Calu3 (cell line): ENCODE measurements around the gene MRPL24. TPM values are rescaled to one million over a fixed set of nuclear protein-coding genes. Genes with fewer than 3 reads are reported as not detected.
A peak's percentile ranks its signal among the peaks of the same experiment; 100 is the strongest.

Experiments used
- BruUV-seq: library from RNA; stranded (reverse); fragments of 400-500 nt; replicated peaks from 2 replicates; lab custom pipeline; 2021; lab: Mats Ljungman, UMichigan
- CTCF ChIA-PET: fragments of 300-600 bp; sonication (Branson Sonifier 250); formaldehyde crosslinking; loops from one replicate; lab custom pipeline; 2022; ENCODE audit warnings: antibody characterized with exemption; lab: Charles Lee
- DNase-seq: peaks from one replicate; pipeline ENCODE4 v3.0.0; 2022
- H3K27ac Mint-ChIP-seq: one replicate; pipeline ENCODE4 v1.8.0; 2022; ENCODE audit warnings: mixed read lengths; ENCODE audit not compliant: unreplicated experiment
- H3K27me3 Mint-ChIP-seq: one replicate; pipeline ENCODE4 v1.8.0; 2022; ENCODE audit warnings: mixed read lengths; ENCODE audit not compliant: unreplicated experiment
- H3K36me3 Mint-ChIP-seq: one replicate; pipeline ENCODE4 v1.8.0; 2022; ENCODE audit warnings: mild to moderate bottlenecking, moderate library complexity, mixed read lengths; ENCODE audit not compliant: insufficient read depth, unreplicated experiment
- H3K4me1 Mint-ChIP-seq: one replicate; pipeline ENCODE4 v1.8.0; 2022; ENCODE audit warnings: mild to moderate bottlenecking, low read depth, mixed read lengths; ENCODE audit not compliant: unreplicated experiment
- H3K4me3 Mint-ChIP-seq: one replicate; pipeline ENCODE4 v1.8.0; 2022; ENCODE audit warnings: mild to moderate bottlenecking, low read depth, moderate library complexity, mixed read lengths; ENCODE audit not compliant: unreplicated experiment
- H3K9me3 Mint-ChIP-seq: one replicate; pipeline ENCODE4 v1.8.0; 2022; ENCODE audit warnings: low read depth, mixed read lengths; ENCODE audit not compliant: unreplicated experiment
- intact Hi-C: fragments of 100-400 bp; cut with micrococcal nuclease; formaldehyde crosslinking; loops from one replicate; pipeline ENCODE4 v1.10.0; 2022; ENCODE audit not compliant: unreplicated experiment
- total RNA-seq: library from RNA; stranded (reverse); gene quantifications from 2 replicates; pipeline ENCODE4 v1.2.3, GENCODE V29; 2022
- TF ChIP-seq, protein P1 (sequence below): fragments of 200-600 bp; IDR thresholded peaks from one replicate; pipeline ENCODE4 v1.8.0; 2022; ENCODE audit warnings: antibody characterized with exemption; ENCODE audit not compliant: unreplicated experiment

The MRPL24 gene
- total RNA-seq, 1 experiment from 2014 or later, result 138 TPM

DNA sequence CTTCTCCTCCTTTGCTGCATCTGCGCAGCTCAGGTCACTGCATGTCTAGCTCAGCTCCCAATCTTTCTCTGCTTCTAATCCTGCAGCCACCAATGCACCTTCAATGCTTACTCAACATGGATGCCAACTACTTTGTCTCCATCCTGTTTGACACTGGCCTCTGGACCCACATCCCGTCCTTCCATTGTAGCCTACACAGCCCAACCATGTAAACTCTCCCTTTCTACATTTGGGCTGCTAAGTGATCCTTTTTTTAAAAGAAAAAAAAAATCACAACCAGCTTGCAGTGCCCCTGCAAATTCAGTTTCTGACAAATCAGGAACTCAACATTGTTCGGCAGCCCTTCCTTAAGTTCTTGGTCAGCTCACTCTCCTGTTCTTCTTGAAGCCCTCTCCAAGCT lies 26.1 kb downstream of the MRPL24 start:
- Mint-ChIP-seq H3K4me3 (no peak overlapping the region), H3K4me1 (peaks cover 8% of the 10 kb centered on the region), H3K27me3 (no peaks in the 10 kb centered on the region), H3K36me3 (peaks cover 12% of the 10 kb centered on the region), H3K27ac (peak overlapping the region; percentile 8), H3K9me3 (no peaks in the 10 kb centered on the region)
- TF ChIP-seq, protein P1, sequence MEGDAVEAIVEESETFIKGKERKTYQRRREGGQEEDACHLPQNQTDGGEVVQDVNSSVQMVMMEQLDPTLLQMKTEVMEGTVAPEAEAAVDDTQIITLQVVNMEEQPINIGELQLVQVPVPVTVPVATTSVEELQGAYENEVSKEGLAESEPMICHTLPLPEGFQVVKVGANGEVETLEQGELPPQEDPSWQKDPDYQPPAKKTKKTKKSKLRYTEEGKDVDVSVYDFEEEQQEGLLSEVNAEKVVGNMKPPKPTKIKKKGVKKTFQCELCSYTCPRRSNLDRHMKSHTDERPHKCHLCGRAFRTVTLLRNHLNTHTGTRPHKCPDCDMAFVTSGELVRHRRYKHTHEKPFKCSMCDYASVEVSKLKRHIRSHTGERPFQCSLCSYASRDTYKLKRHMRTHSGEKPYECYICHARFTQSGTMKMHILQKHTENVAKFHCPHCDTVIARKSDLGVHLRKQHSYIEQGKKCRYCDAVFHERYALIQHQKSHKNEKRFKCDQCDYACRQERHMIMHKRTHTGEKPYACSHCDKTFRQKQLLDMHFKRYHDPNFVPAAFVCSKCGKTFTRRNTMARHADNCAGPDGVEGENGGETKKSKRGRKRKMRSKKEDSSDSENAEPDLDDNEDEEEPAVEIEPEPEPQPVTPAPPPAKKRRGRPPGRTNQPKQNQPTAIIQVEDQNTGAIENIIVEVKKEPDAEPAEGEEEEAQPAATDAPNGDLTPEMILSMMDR, result no peak
- no TSS peak for BruUV-seq
- CTCF ChIA-PET, result interaction anchor here (0.9 to 1.0 kb wide), 2 partner anchors 26 to 94 kb away, joined by 3 read pairs; no protein-coding TSS in a partner anchor
- intact Hi-C loops, result no loop called here
- no peak for DNase-seq

DNA sequence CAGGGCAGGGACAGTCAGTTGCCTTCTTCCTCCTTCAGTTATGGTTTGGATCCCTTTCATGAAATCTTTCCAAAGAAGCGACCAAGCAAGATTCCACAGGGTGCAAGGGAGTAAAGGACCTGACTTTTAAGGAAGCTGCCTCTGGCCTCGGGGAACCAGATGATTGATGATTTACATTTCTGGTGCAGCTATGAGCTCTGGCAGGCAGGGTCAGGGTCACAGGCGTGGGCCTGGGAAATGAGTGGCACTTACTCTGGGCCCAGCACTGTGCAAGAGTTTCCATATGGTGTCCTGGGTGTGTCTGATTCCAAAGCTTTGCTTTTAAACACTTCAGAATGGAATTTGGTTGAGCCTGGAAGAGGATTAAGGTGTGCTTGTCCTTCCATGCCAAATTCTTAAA lies 28.3 kb downstream of the MRPL24 start:
- Mint-ChIP-seq H3K27me3 (no peaks in the 10 kb centered on the region), H3K36me3 (peaks cover 5% of the 10 kb centered on the region), H3K4me1 (peaks cover 25% of the 10 kb centered on the region), H3K27ac (no peak overlapping the region), H3K9me3 (no peaks in the 10 kb centered on the region), H3K4me3 (no peak overlapping the region)
- no TSS peak for BruUV-seq
- intact Hi-C loops, result no loop called here
- CTCF ChIA-PET, result interaction anchor here (0.6 to 2.0 kb wide), 3 partner anchors 14 to 23 kb away, joined by 3 to 18 read pairs (median 3); no protein-coding TSS in a partner anchor
- no peak for DNase-seq
- TF ChIP-seq, protein P1, result no peak

DNA sequence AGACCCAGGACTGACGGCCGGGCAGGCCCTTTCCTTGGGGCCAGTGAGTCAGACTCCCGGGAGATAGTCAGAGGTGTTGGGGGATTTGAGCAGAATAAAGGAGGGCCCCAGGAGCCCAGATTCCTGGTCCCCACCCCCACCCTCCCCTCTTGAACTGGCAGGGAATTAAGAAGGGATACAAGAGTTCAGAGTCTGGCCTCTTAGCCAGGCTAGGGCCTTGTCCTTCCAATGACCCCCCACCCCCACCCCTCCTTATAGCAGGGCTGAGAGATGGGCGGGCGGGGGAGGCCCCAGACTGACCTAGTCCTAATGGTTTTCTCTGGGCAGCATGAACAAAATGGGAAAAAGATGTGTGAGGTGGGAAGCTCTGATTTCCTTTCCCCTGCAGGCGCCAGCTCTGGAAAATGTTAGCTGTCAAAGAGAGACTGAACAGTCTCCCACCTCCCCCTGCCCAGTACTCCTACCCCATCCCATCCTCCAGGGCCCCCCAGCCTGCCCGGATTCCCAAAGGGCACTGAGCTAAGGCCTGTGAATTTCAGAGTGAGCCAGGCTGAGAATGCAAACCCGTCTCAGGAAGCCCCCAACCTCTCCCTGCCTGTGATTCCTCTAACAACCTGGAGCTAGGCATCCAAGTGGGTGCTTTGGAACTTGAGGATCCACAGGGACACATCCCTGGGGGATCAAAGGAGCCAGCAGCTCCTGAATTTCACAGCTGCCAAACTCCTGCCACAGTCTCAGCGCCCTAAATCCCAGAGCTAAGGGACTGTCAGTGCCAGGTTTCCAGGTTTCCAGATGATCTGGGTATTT lies 29.7 kb downstream of the MRPL24 start:
- no peaks in the 10 kb centered on the region for H3K9me3 Mint-ChIP-seq
- no peak overlapping the region for H3K27ac Mint-ChIP-seq
- CTCF ChIA-PET, result interaction anchor here (1.4 kb wide), 1 partner anchor 17 kb away, joined by 3 read pairs; the partner anchor contains the start of genes ISG20L2 and METTL25B
- H3K4me3 Mint-ChIP-seq, result no peak overlapping the region
- TF ChIP-seq, protein P1, result no peak
- intact Hi-C loops, result no loop called here
- H3K4me1 Mint-ChIP-seq, result peaks cover 32% of the 10 kb centered on the region
- no peak for DNase-seq
- BruUV-seq, result no TSS peak
- peaks cover 5% of the 10 kb centered on the region for H3K27me3 Mint-ChIP-seq
- peaks cover 16% of the 10 kb centered on the region for H3K36me3 Mint-ChIP-seq

DNA sequence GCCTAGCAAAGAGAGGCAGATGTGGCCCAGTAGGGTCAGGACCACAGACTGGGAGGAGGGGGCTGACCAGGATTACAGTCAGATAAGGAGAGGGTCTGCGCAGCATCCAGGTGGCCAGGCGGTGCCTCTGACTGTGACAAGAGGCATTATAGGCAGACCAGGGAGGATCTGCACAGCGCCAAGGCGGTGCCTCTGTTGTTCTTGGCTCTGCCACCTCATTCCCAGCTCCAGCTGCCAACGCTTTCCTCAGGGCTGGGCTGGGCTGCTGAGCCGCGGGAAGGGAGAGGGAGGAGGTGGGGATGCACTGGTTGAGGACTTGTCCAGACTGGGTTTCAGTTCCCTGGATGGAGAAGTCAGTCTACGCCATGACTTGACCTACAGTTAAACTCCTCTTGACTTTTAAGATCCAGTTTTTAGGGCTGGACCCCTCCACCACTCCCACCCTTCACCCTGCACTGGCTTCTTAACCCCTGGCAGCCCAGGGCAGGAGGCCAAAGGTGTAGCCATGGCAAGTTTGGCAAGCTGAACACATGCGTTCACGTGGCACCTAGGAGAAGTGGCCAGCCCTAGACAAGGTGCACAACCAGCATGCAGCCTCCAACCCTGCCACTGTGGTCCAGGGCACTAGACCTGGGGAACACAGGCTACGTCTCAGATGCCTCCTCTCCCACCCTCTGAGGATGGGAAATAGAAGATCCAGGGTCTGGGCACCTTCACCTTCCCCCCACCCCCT lies 31.0 kb downstream of the MRPL24 start:
- intact Hi-C loops, result no loop called here
- no TSS peak for BruUV-seq
- H3K4me3 Mint-ChIP-seq, result no peak overlapping the region
- CTCF ChIA-PET, result interaction anchor here (7.1 kb wide), 1 partner anchor 18 kb away, joined by 130 read pairs; no protein-coding TSS in a partner anchor
- H3K4me1 Mint-ChIP-seq, result peaks cover 31% of the 10 kb centered on the region
- no peak overlapping the region for H3K27ac Mint-ChIP-seq
- TF ChIP-seq, protein P1, result no peak
- no peak for DNase-seq
- no peaks in the 10 kb centered on the region for H3K9me3 Mint-ChIP-seq
- peaks cover 13% of the 10 kb centered on the region for H3K27me3 Mint-ChIP-seq
- H3K36me3 Mint-ChIP-seq, result peaks cover 25% of the 10 kb centered on the region
